Neural progenitor cell (in vitro differentiated cells): ENCODE results near the gene ZNF284. TPM values are rescaled to one million over a fixed set of nuclear protein-coding genes. Genes with fewer than 3 reads are reported as not detected.

ENCODE experiments used
- DNase-seq: peaks from one replicate; pipeline ENCODE4 v3.0.0-alpha.2; 2016; ENCODE audit warnings: low spot score
- H2AFZ ChIP-seq: fragments of 200-600 bp; sonication (generic); replicated peaks from 2 replicates; pipeline ENCODE4 v1.6.1; 2016; ENCODE audit warnings: antibody characterized with exemption
- H3F3A ChIP-seq: fragments of 200-600 bp; sonication (generic); 2 replicates; pipeline ENCODE4 v1.6.1; 2016; ENCODE audit warnings: antibody characterized with exemption, low read depth
- H3K27ac ChIP-seq: fragments of 200-600 bp; sonication (generic); 2 replicates; pipeline ENCODE4 v1.5.1; 2016; ENCODE audit warnings: mild to moderate bottlenecking
- H3K27me3 ChIP-seq: fragments of 200-600 bp; sonication (generic); 2 replicates; pipeline ENCODE4 v1.6.1; 2016; ENCODE audit warnings: mild to moderate bottlenecking, moderate library complexity
- H3K36me3 ChIP-seq: fragments of 200-600 bp; sonication (generic); 2 replicates; pipeline ENCODE4 v1.5.1; 2016
- H3K4me1 ChIP-seq: fragments of 200-600 bp; sonication (generic); 2 replicates; pipeline ENCODE4 v1.6.1; 2016; ENCODE audit warnings: mixed run types
- H3K4me2 ChIP-seq: fragments of 200-600 bp; sonication (generic); 2 replicates; pipeline ENCODE4 v1.6.1; 2016
- H3K4me3 ChIP-seq: fragments of 200-600 bp; sonication (generic); 2 replicates; pipeline ENCODE4 v1.5.1; 2016
- H3K79me2 ChIP-seq: fragments of 200-600 bp; sonication (generic); 2 replicates; pipeline ENCODE4 v1.6.1; 2016; ENCODE audit warnings: low read depth
- H3K9ac ChIP-seq: fragments of 200-600 bp; sonication (generic); 2 replicates; pipeline ENCODE4 v1.6.1; 2016
- H3K9me3 ChIP-seq: fragments of 200-600 bp; sonication (generic); 2 replicates; pipeline ENCODE4 v1.5.1; 2016; ENCODE audit warnings: low read depth
- H4K20me1 ChIP-seq: fragments of 200-600 bp; sonication (generic); 2 replicates; pipeline ENCODE4 v1.6.1; 2016; ENCODE audit warnings: low read depth
- H3K27ac Mint-ChIP-seq: 3 replicates; pipeline ENCODE4 v1.8.0; 2021; ENCODE audit warnings: mixed read lengths
- H3K27me3 Mint-ChIP-seq: 2 replicates; pipeline ENCODE4 v1.8.0; 2022; ENCODE audit warnings: low read depth, mild to moderate bottlenecking, inconsistent platforms, moderate library complexity, mixed read lengths; ENCODE audit not compliant: insufficient read depth
- H3K36me3 Mint-ChIP-seq: 3 replicates; pipeline ENCODE4 v1.8.0; 2021; ENCODE audit warnings: mixed read lengths
- H3K4me1 Mint-ChIP-seq: 3 replicates; pipeline ENCODE4 v1.8.0; 2021; ENCODE audit warnings: mixed read lengths
- H3K4me3 Mint-ChIP-seq: 3 replicates; pipeline ENCODE4 v1.8.0; 2021; ENCODE audit warnings: mild to moderate bottlenecking, moderate library complexity, mixed read lengths
- H3K9me3 Mint-ChIP-seq: 3 replicates; pipeline ENCODE4 v1.8.0; 2020; ENCODE audit warnings: mixed read lengths
- CTCF ChIP-seq: fragments of 200-600 bp; sonication (generic); IDR thresholded peaks from 2 replicates; pipeline ENCODE4 v1.5.1; 2017; ENCODE audit warnings: antibody characterized with exemption, mild to moderate bottlenecking
- EZH2 ChIP-seq: fragments of 200-600 bp; sonication (generic); IDR thresholded peaks from 2 replicates; pipeline ENCODE4 v1.6.1; 2017; ENCODE audit warnings: antibody characterized with exemption, mild to moderate bottlenecking, moderate library complexity
- EZH2phosphoT487 ChIP-seq: fragments of 200-600 bp; sonication (generic); IDR thresholded peaks from 2 replicates; pipeline ENCODE4 v1.6.1; 2017; ENCODE audit warnings: antibody characterized with exemption
- total RNA-seq: library from RNA; depleted of rRNA; stranded (reverse); fragments of >200 nt; gene quantifications from 2 replicates; pipeline ENCODE4 v1.2.3, GENCODE V29; 2015; ENCODE audit warnings: low replicate concordance

ZNF284 gene
- total RNA-seq, 1 donor from 2014 or later: 5.6 TPM

GRCh38 chr19:44059229-44059628 is 12.7 kb upstream of the ZNF284 start:
- TF ChIP-seq EZH2phosphoT487: no peak
- no peak for TF ChIP-seq CTCF
- TF ChIP-seq EZH2: no peak
- Histone ChIP-seq H4K20me1 (no peaks in the 10 kb centered on the region), H3F3A (no peaks in the 10 kb centered on the region), H3K4me1 (no peaks in the 10 kb centered on the region), H3K4me3 (no peak overlapping the region), H3K9me3 (no peaks in the 10 kb centered on the region), H3K36me3 (peaks cover 10% of the 10 kb centered on the region), H3K27me3 (no peaks in the 10 kb centered on the region), H3K79me2 (peaks cover 6% of the 10 kb centered on the region), H3K9ac (no peak overlapping the region), H3K4me2 (no peak overlapping the region), H2AFZ (no peak overlapping the region), H3K27ac (no peak overlapping the region)
- no peaks in the 10 kb centered on the region for H3K4me1 Mint-ChIP-seq
- H3K4me3 Mint-ChIP-seq: no peak overlapping the region
- H3K27ac Mint-ChIP-seq: no peak overlapping the region
- no peaks in the 10 kb centered on the region for H3K9me3 Mint-ChIP-seq
- peaks cover 6% of the 10 kb centered on the region for H3K27me3 Mint-ChIP-seq
- no peak for DNase-seq
- H3K36me3 Mint-ChIP-seq: peaks cover 47% of the 10 kb centered on the region

- Mint-ChIP-seq H3K27ac (no peak overlapping the region), H3K9me3 (peaks cover 6% of the 10 kb centered on the region), H3K4me1 (no peaks in the 10 kb centered on the region), H3K27me3 (peaks cover 4% of the 10 kb centered on the region), H3K36me3 (peaks cover 43% of the 10 kb centered on the region), H3K4me3 (no peak overlapping the region)
- no peaks in the 10 kb centered on the region for H4K20me1 ChIP-seq
- no peak overlapping the region for H3K4me3 ChIP-seq
- H3K9me3 ChIP-seq: peaks cover 4% of the 10 kb centered on the region
- no peak for DNase-seq
- H3K36me3 ChIP-seq: peaks cover 14% of the 10 kb centered on the region
- no peak overlapping the region for H3K27ac ChIP-seq
- no peak overlapping the region for H3K4me2 ChIP-seq
- no peaks in the 10 kb centered on the region for H3K4me1 ChIP-seq
- H2AFZ ChIP-seq: no peak overlapping the region
- TF ChIP-seq EZH2: no peak
- no peak for TF ChIP-seq CTCF
- no peak for TF ChIP-seq EZH2phosphoT487
- H3K79me2 ChIP-seq: no peaks in the 10 kb centered on the region
- no peak overlapping the region for H3K9ac ChIP-seq
- H3F3A ChIP-seq: no peaks in the 10 kb centered on the region
- no peaks in the 10 kb centered on the region for H3K27me3 ChIP-seq
These were observed 10.9 kb upstream of the ZNF284 start for GRCh38 chr19:44061038-44061437.

- Mint-ChIP-seq H3K27ac (no peak overlapping the region), H3K27me3 (no peaks in the 10 kb centered on the region), H3K4me3 (no peak overlapping the region), H3K4me1 (peaks cover under 1% of the 10 kb centered on the region), H3K36me3 (peaks cover 40% of the 10 kb centered on the region), H3K9me3 (peaks cover 36% of the 10 kb centered on the region)
- no peak overlapping the region for H3K27ac ChIP-seq
- no peak for DNase-seq
- no peaks in the 10 kb centered on the region for H4K20me1 ChIP-seq
- H3K9ac ChIP-seq: no peak overlapping the region
- no peak overlapping the region for H3K4me2 ChIP-seq
- H3K4me3 ChIP-seq: no peak overlapping the region
- H3K9me3 ChIP-seq: peaks cover 12% of the 10 kb centered on the region
- no peaks in the 10 kb centered on the region for H3K27me3 ChIP-seq
- H3K36me3 ChIP-seq: peaks cover 35% of the 10 kb centered on the region
- H3K79me2 ChIP-seq: no peaks in the 10 kb centered on the region
- no peak overlapping the region for H2AFZ ChIP-seq
- no peak for TF ChIP-seq CTCF
- no peak for TF ChIP-seq EZH2
- TF ChIP-seq EZH2phosphoT487: no peak
- no peaks in the 10 kb centered on the region for H3K4me1 ChIP-seq
- H3F3A ChIP-seq: no peaks in the 10 kb centered on the region
These were observed 5.7 kb upstream of the ZNF284 start for GRCh38 chr19:44066305-44066704.
